Thymus (tissue), 11 donors: ENCODE results near the gene SDCBP2. TPM values are rescaled to one million over a fixed set of nuclear protein-coding genes. Genes with fewer than 3 reads are reported as not detected.

Source experiments
- DNase-seq, 9 donors: peaks; one replicate each; pipeline ENCODE4 v3.0.0-alpha.2; 2013; ENCODE audit warnings: low spot score in 9 of 9, low read depth in 6 of 9, missing footprints in 1 of 9
- H3K27ac ChIP-seq, 2 donors: one replicate each; pipeline ENCODE4 v1.5.1; 2013; ENCODE audit warnings: control low read depth in 1 of 2, low read depth in 1 of 2, low read length in 1 of 2, mild to moderate bottlenecking in 1 of 2, moderate library complexity in 1 of 2
- H3K27me3 ChIP-seq, 2 donors: one replicate each; pipeline ENCODE4 v1.5.1; 2013; ENCODE audit warnings: low read length in 1 of 2; ENCODE audit not compliant: control insufficient read depth in 2 of 2, insufficient read depth in 1 of 2
- H3K36me3 ChIP-seq, 2 donors: one replicate each; pipeline ENCODE4 v1.5.1; 2013; ENCODE audit warnings: low read length in 1 of 2, mild to moderate bottlenecking in 1 of 2, moderate library complexity in 1 of 2; ENCODE audit not compliant: control insufficient read depth in 2 of 2, insufficient read depth in 2 of 2
- H3K4me1 ChIP-seq, 2 donors: one replicate each; pipeline ENCODE4 v1.5.1; 2013; ENCODE audit warnings: low read length in 2 of 2; ENCODE audit not compliant: control insufficient read depth in 2 of 2, insufficient read depth in 2 of 2
- H3K4me3 ChIP-seq, 2 donors: one replicate each; pipeline ENCODE4 v1.5.1; 2013; ENCODE audit warnings: low read length in 2 of 2, control low read depth in 1 of 2, mild to moderate bottlenecking in 1 of 2
- H3K9me3 ChIP-seq, 2 donors: one replicate each; pipeline ENCODE4 v1.5.1; 2013; ENCODE audit warnings: low read length in 1 of 2, mild to moderate bottlenecking in 1 of 2; ENCODE audit not compliant: control insufficient read depth in 2 of 2, insufficient read depth in 1 of 2
- WGBS: extraction: QIAGEN DNeasy Blood & Tissue Kit; methylation state at CpG from one replicate; pipeline ENCODE4 v1.1.7; 2013; 5-methylcytosine and 5-hydroxymethylcytosine counted together
- polyA plus RNA-seq: library from polyadenylated mRNA; stranded (reverse); fragments of 200-250 nt; gene quantifications from one replicate; pipeline ENCODE4 v1.2.3, GENCODE V29; 2013
- total RNA-seq: library from RNA; stranded (reverse); fragments of 120-200 nt; gene quantifications from one replicate; pipeline ENCODE4 v1.2.4, GENCODE V29; 2013
- donor health status: healthy.

The SDCBP2 gene
- total and polyA plus RNA-seq, 2 donors, result 2.1 to 8.6 TPM

DNA sequence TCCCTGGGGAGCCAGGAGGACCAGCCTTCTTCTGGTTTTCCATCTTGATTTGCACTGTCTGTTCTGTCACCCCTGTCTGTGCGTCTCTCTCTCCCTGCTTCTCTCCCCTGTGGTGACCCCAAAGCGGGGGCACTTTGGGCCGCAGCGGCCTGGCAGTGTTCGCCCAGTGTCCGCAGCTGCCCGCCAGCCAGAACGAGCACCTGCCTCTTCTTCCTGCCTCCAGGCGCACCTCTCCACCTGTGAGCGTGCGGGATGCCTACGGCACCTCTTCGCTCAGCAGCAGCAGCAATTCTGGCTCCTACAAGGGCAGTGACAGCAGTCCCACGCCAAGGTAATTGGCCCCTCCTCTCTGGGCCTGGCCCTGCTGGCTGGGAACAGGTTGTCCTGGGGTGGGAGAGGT lies 32.0 kb downstream of the SDCBP2 start:
- DNase-seq, result no peak
- Histone ChIP-seq H3K27me3 (no peaks in the 10 kb centered on the region), H3K36me3 (no peaks in the 10 kb centered on the region), H3K4me3 (no peak overlapping the region), H3K4me1 (peaks cover 4 to 18% of the 10 kb centered on the region in 2 donors), H3K27ac (no peak overlapping the region), H3K9me3 (no peaks in the 10 kb centered on the region)
- WGBS, result 97% methylated on average over 14 of the region's 14 CpGs

DNA sequence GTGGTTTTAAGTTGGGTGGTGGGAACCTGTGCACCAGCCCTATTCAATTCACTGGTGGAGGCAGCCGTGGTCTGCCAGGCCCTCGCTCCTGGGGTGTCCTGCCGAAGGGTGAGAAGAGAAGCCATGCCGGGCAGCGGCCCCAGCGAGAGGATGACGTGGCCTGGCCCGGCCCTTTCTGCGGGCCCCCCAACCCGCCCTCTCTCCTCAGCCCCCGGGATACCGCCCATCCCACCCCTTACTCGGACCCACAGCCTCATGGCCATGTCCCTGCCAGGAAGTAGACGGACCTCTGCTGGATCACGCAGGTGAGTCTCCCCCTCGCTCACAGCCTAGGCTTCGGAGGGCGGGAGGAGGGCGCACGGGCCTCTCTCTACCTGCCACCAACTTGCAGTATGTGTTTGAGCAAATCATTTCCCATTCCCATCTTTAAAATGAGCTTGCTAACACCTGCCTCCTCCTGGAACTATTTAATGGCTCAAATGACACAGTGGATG lies 32.8 kb downstream of the SDCBP2 start:
- WGBS, result 96% methylated on average over 20 of the region's 20 CpGs
- Histone ChIP-seq H3K4me3 (no peak overlapping the region), H3K27ac (no peak overlapping the region), H3K36me3 (no peaks in the 10 kb centered on the region), H3K27me3 (no peaks in the 10 kb centered on the region), H3K9me3 (no peaks in the 10 kb centered on the region), H3K4me1 (peaks cover 4 to 19% of the 10 kb centered on the region in 2 donors)
- no peak for DNase-seq

GRCh38 chr20:1295276-1295930 lies 33.5 kb downstream of the SDCBP2 start:
- no peak for DNase-seq

DNA sequence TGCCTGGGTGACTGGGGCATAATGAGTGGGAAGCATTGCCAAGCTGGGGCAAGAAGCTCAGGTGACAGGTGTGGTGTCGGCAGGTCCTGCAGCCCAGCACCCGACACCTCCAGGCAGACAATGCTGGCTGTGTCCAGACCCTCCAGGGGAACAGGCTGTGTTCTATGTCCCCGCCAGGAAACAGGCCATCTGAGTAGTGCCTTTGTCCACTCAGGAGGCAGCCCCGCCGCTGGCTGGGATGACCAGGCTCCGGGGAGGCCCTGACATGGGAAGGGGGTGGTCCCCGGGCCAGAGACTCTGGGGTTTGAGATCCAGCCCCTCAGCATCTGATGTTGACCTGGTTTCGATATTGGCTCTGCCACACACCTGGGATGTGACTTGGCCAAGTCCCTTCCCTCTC lies 34.4 kb downstream of the SDCBP2 start:
- 98% methylated on average over 8 of the region's 8 CpGs for WGBS

More at GRCh38 chr20:1295276-1295930, 33.5 kb downstream of the SDCBP2 start:
- peaks cover 0 to 15% of the 10 kb centered on the region in 2 donors for H3K4me1 ChIP-seq
- H3K4me3 ChIP-seq, result no peak overlapping the region
- H3K27ac ChIP-seq, result no peak overlapping the region
- no peaks in the 10 kb centered on the region for H3K27me3 ChIP-seq
- no peaks in the 10 kb centered on the region for H3K36me3 ChIP-seq
- no peaks in the 10 kb centered on the region for H3K9me3 ChIP-seq
- 98% methylated on average over 20 of the region's 20 CpGs for WGBS

DNA sequence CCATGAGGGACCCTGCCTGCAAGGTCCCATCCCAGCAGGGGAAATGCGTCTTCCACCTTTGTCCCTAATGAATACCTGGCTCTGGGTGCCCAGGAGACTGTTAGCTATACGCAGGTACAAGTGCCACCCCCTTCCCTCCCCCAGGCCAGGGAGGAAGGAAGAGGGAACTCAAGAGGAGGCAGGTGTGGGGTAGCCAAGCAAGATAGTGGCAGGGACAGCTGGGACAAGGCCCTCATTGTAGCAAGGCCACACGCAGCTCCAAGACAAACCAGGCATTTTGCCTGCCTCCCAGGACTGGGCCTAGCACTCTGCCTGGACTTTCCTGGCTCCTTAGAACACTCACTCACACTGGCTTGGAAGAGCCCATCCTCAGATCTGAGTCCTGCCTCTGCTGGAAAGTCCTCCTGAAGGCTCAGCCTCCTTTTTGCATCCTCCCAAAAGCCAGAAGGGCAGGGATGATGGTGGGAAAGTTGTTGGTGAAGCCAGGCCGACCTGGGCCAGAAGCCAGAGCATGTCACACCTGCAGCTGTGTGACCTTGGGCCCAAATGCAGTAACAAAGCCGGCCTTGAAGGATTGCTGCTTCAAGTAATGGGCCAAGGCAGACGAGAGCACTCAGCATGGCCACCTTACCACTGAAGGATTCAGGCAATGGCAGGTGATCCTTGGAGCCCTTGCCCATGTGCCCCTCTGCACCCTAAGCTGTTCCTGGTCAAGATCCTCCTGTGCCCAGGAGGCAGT lies 35.1 kb downstream of the SDCBP2 start:
- no peak for DNase-seq
- Histone ChIP-seq H3K27me3 (no peaks in the 10 kb centered on the region), H3K4me3 (no peak overlapping the region), H3K27ac (no peak overlapping the region), H3K9me3 (no peaks in the 10 kb centered on the region), H3K4me1 (peaks cover 0 to 8% of the 10 kb centered on the region in 2 donors), H3K36me3 (no peaks in the 10 kb centered on the region)
- 89% methylated on average over 6 of the region's 6 CpGs for WGBS

More for the DNA sequence above, 34.4 kb downstream of the SDCBP2 start:
- H3K36me3 ChIP-seq, result no peaks in the 10 kb centered on the region
- no peaks in the 10 kb centered on the region for H3K27me3 ChIP-seq
- H3K4me1 ChIP-seq, result peaks cover 0 to 13% of the 10 kb centered on the region in 2 donors
- no peak overlapping the region for H3K4me3 ChIP-seq
- H3K9me3 ChIP-seq, result no peaks in the 10 kb centered on the region
- H3K27ac ChIP-seq, result no peak overlapping the region
- no peak for DNase-seq

DNA sequence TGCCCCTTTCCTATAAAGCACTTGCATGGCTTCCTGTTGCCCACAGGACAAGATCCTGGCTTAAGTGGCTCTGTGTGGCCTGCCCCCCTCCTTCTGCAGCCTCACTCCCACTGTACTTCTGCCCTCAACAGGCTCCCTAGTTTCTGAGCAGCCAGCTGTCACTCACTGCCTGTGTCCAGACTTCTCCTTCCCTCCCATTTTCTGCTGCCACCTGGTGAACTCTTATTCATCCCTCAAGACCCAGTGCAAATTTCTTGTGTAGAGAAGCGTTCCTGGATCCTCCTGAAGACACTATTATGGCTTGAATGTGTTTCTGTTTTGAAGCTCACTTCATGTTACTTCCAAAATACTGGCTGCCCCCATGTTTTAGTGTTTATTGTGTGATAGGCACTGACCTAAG lies 36.3 kb downstream of the SDCBP2 start:
- no peak for DNase-seq
- WGBS, result 99% methylated on average over 1 of the region's 1 CpG
- Histone ChIP-seq H3K9me3 (no peaks in the 10 kb centered on the region), H3K4me1 (peaks cover 0 to 12% of the 10 kb centered on the region in 2 donors), H3K4me3 (no peak overlapping the region), H3K36me3 (no peaks in the 10 kb centered on the region), H3K27ac (no peak overlapping the region), H3K27me3 (no peaks in the 10 kb centered on the region)

DNA sequence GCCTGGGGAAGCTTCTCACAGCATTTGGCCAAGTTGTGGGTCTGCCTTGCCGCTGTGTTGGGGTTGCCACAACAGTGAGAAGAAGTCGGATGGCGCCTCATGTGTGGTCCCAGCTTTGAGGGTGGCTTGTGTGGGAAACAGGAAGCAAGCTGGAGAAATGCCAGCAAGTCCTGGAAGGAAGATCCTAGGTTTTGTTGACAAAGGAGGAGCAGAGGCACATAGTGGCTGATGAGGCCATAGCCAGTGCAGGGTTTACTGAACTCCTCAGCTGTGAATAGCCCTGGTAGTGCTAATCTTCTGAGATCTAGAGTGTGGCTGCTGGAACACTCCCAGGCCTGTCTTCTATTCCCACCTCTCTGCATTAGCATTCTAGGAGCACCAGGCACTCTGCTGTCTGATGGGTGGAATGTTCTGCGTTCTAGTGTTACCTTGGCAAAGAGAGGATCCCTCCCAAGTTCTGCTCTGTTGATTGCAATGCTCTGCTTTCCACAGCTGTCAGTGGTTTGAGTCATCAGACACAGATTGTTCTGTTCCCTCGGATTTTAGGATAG lies 37.7 kb downstream of the SDCBP2 start:
- no peak for DNase-seq
- Histone ChIP-seq H3K4me1 (peaks cover 10 to 24% of the 10 kb centered on the region in 2 donors), H3K4me3 (no peak overlapping the region), H3K36me3 (no peaks in the 10 kb centered on the region), H3K27ac (peak overlapping the region in 1 of 2 donors; percentile 25), H3K27me3 (no peaks in the 10 kb centered on the region), H3K9me3 (no peaks in the 10 kb centered on the region)
- WGBS, result 73% methylated on average over 5 of the region's 5 CpGs

DNA sequence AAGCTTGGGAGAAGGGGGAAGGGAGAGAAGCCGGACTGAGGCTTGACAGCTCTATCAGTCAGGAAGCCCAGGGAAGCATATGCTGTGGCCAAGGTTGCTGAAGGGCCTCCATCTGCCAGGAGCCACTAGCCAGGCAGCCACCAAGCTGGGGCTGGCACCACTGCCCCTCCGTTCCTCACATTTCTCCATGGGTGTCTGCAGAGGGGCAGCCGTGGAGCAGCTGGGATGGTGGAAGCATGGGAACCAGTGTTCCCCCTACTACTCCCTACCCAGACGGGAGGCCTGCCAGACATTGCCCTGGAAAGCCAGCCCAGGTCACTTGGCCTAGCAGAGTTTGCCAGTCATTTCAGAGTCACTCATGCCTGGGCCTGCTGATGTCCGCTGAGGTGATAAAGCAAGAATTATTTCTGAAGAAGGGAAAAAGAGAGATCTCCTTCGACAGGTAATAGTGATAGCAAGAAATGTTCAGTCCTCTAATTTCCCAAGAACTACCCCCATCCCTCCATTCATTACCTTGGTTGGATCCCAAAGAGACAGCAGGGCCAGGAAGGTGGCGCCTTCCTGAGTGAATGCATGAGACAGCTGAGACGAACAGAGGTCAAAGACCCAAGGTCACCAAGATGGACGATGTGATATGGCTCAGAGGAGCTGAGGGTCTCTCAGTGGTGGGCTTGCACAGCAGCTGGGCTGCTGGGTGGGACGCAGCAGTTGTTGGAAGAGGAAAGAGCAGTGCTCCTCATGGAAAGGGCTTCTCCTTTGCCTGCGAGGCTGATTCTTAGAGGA lies 41.0 kb downstream of the SDCBP2 start:
- peaks cover 12 to 24% of the 10 kb centered on the region in 2 donors for H3K4me1 ChIP-seq
- H3K36me3 ChIP-seq, result no peaks in the 10 kb centered on the region
- no peak overlapping the region for H3K4me3 ChIP-seq
- no peak for DNase-seq
- 97% methylated on average over 11 of the region's 11 CpGs for WGBS
- no peaks in the 10 kb centered on the region for H3K27me3 ChIP-seq
- no peaks in the 10 kb centered on the region for H3K9me3 ChIP-seq
- H3K27ac ChIP-seq, result no peak overlapping the region
